NCI-H187 treated with DMSO at 0.1 percent for 48 hours (cell line): ENCODE data around the gene BUB1B.
"Not testable (repeated sequence)": the region's sequence is repeated elsewhere in the genome, so short reads cannot be mapped to it uniquely, and the experiment has no call there.

Experiments used
- DNase-seq: peaks from one replicate; lab custom pipeline; 2025; lab: John Stamatoyannopoulos, UW

BUB1B gene

GRCh38 chr15:40137303-40138200 is 23.3 kb upstream of the BUB1B start:
- DNase-seq, result no peak

- DNase-seq, result not testable (repeated sequence)
Measured at GRCh38 chr15:40138201-40138570, 22.7 kb upstream of the BUB1B start.

- DNase-seq, result no peak
Measured at GRCh38 chr15:40142428-40142827, 18.4 kb upstream of the BUB1B start.

GRCh38 chr15:40146037-40146436 is 14.8 kb upstream of the BUB1B start:
- DNase-seq, result no peak

GRCh38 chr15:40149339-40149738 is 11.5 kb upstream of the BUB1B start:
- DNase-seq, result no peak

- DNase-seq, result no peak
Measured at GRCh38 chr15:40150163-40150925, 10.5 kb upstream of the BUB1B start.

GRCh38 chr15:40151499-40151898 is 9.4 kb upstream of the BUB1B start:
- DNase-seq, result no peak

GRCh38 chr15:40151991-40152390 is 8.9 kb upstream of the BUB1B start:
- no peak for DNase-seq

- not testable (repeated sequence) for DNase-seq
Measured at GRCh38 chr15:40154821-40155220, 6.0 kb upstream of the BUB1B start.

- no peak for DNase-seq
Measured at GRCh38 chr15:40155270-40155910, 5.5 kb upstream of the BUB1B start.

- DNase-seq, result no peak
Measured at GRCh38 chr15:40157778-40158447, 3.0 kb upstream of the BUB1B start.

GRCh38 chr15:40160021-40160420 is 848 bp upstream of the BUB1B start:
- DNase-seq, result no peak

- no peak for DNase-seq
Measured at GRCh38 chr15:40161693-40162391, 973 bp downstream of the BUB1B start.

GRCh38 chr15:40162552-40162951 is 1.7 kb downstream of the BUB1B start:
- DNase-seq, result no peak

- no peak for DNase-seq
Measured at GRCh38 chr15:40163657-40164416, 3.0 kb downstream of the BUB1B start.

GRCh38 chr15:40167374-40167773 is 6.5 kb downstream of the BUB1B start:
- not testable (repeated sequence) for DNase-seq

- DNase-seq, result no peak
Measured at GRCh38 chr15:40175160-40175559, 14.3 kb downstream of the BUB1B start.

- DNase-seq, result no peak
Measured at GRCh38 chr15:40182358-40183029, 21.6 kb downstream of the BUB1B start.

- no peak for DNase-seq
Measured at GRCh38 chr15:40183636-40184463, 23.0 kb downstream of the BUB1B start.
